Measurements from ENCODE around the gene WDFY2.

- TF ChIP-seq GATA3 (IDR thresholded peaks at IDR 0.05; ENCODE audit: low read depth, low read length), result no peak
- TF ChIP-seq GATA2 (IDR thresholded peaks at IDR 0.05; ENCODE audit: low read depth, low read length), result no peak
Observed at GRCh38 chr13:51796546-51796945, 212.3 kb downstream of the WDFY2 start.

All from SH-SY5Y (cell line).